HG02884 (cell line): ENCODE measurements around the gene CEACAM1.
"Not testable (repeated sequence)": the region's sequence is repeated elsewhere in the genome, so short reads cannot be mapped to it uniquely, and the experiment has no call there.

Source experiments
- ATAC-seq: cut with Tn5 transposase; IDR thresholded peaks from one replicate; pipeline ENCODE4 v1.9.1; 2021; ENCODE audit warnings: mild to moderate bottlenecking, moderate library complexity; ENCODE audit not compliant: unreplicated experiment

Gene CEACAM1

GRCh38 chr19:42528354-42529247 lies at the start of gene CEACAM1:
TSS of gene CEACAM1 (minus strand) at chr19:42528481. CDS start at chr19:42528374, 107 bp downstream.
- no peak for ATAC-seq

DNA sequence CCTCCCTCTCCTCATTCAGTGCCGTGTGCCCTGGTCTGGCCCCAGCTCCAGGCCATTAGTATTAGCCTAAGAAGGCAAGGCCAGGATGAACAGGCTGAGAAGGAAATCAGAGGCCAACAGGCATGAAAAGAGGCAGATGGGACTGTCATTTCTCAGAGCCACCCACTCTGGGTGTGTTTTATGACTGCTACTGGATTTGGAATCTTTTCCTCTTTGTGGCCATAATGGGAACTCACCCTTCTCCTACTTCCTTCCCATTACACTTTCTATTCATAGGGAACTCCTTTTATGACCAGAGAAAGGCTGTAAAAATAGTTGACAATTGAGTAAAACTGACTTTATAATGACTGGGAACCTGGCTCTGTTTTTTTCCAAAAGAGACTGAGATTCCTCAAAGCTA lies 48.7 kb upstream of the CEACAM1 start:
- no peak for ATAC-seq

DNA sequence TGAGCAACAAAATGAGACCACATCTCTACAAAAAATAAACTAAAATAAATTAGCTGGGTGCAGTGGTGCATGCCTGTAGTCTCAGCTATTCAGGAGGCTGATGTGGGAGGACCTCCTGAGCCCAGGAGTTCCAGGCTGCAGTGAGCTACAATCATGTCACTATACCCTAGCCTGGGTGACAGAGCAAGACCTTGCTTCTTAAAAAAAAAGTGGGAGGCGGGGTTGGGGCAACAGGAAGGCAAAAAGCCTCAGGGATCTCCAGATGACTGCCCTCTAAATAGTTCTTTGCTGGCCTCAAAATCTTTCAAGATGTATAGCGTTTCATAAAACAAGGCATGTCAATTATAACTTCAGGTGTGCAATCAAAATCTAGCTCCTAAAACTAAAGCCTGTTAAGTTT lies 48.0 kb upstream of the CEACAM1 start:
- no peak for ATAC-seq

GRCh38 chr19:42573642-42574041 lies 45.4 kb upstream of the CEACAM1 start:
- ATAC-seq: no peak

- ATAC-seq: no peak
Observed at GRCh38 chr19:42571116-42571515, 42.8 kb upstream of the CEACAM1 start.

DNA sequence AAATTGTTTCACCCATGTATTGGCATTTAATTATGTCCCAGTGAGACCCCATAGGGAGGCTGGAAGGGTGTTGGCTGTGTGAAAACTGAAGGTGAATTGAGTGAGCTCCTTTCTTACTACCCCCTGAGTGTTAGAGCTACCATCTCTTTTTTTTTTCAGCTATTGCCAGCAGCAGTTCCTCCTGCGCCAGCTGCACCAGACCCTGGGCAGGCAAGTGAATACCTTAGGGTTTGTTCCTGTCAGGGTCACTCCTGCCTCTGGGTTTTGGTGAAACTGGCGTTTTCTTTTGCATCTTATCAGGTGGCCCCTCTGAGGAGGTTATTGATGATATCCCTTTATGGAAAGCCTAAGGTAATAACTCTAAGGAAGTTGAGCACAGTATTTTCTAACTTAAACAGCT lies 40.9 kb upstream of the CEACAM1 start:
- ATAC-seq: no peak

- ATAC-seq: no peak
Observed at GRCh38 chr19:42568006-42568405, 39.7 kb upstream of the CEACAM1 start.

DNA sequence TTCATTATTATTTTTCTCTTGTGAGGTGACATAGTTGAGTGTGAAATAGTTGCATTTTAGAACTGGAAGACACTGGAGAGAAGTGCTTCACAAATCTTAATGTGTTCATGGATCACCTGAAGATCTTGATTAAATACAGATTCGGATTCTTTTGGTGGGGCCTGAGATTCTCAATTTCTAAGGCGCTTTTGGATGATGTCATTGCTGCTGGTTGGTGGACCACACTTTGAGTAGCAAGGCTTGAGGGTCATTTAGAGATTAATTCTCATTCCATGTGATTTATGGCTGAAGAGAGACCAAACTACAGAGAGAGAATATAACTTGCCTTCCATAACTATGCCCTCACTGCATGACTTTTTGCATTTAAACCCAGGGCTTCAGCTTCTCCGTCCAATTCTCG lies 39.3 kb upstream of the CEACAM1 start:
- ATAC-seq: no peak

- ATAC-seq: no peak
Observed at GRCh38 chr19:42563352-42564210, 35.3 kb upstream of the CEACAM1 start.

DNA sequence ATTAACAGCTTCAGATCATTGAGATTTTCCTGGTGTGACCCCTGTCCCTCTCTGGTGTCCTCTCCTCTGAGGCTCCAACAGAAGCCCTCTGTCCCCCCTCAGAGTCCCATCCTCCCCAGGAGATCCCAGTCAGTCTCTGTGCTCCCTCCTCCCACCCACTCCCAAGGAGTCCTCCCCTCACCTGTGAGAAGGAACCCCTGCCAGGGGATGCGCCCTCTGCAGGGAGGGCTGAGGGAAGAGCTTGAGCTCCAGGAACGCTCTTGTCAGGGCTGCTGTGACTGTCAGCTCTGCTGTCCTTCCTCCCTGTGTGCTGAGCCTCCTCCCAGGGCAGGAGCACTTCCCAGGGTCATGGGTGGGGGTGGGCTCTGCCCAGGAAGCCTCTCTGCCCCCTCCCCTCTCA lies 33.2 kb upstream of the CEACAM1 start:
- no peak for ATAC-seq

- ATAC-seq: no peak
Observed at GRCh38 chr19:42560731-42561130, 32.5 kb upstream of the CEACAM1 start.

GRCh38 chr19:42558450-42559150 lies 30.3 kb upstream of the CEACAM1 start:
- no peak for ATAC-seq

- ATAC-seq: not testable (repeated sequence)
Observed at GRCh38 chr19:42557386-42557871, 29.1 kb upstream of the CEACAM1 start.

- ATAC-seq: no peak
Observed at GRCh38 chr19:42555801-42556200, 27.5 kb upstream of the CEACAM1 start.

GRCh38 chr19:42555317-42555716 lies 27.0 kb upstream of the CEACAM1 start:
- no peak for ATAC-seq

DNA sequence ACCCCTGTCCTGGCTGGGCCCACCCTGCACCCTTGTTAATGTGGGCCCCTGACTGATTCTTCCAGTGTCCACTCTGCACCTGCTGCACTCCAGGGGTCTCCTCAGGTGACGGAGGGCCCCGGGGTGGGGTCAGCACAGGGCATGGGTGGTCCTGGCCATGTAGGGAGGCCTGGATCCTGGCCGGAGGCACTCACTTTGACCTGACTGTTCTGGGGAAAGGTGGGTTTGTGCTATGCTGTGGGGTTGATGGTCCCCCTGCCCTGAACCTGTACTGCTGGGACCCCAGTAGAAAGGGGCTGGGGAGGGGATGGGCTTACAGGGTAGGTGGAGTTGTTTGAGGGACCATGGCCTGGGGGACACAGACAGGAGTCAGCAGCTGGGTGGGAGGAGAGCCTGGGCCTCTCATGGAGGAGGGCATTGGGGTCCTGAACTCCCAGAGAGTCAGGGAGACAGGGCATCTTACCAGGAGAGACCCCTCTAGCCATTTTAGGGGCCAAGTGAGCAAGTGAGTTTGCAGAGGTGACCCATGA lies 25.8 kb upstream of the CEACAM1 start:
- ATAC-seq: no peak

DNA sequence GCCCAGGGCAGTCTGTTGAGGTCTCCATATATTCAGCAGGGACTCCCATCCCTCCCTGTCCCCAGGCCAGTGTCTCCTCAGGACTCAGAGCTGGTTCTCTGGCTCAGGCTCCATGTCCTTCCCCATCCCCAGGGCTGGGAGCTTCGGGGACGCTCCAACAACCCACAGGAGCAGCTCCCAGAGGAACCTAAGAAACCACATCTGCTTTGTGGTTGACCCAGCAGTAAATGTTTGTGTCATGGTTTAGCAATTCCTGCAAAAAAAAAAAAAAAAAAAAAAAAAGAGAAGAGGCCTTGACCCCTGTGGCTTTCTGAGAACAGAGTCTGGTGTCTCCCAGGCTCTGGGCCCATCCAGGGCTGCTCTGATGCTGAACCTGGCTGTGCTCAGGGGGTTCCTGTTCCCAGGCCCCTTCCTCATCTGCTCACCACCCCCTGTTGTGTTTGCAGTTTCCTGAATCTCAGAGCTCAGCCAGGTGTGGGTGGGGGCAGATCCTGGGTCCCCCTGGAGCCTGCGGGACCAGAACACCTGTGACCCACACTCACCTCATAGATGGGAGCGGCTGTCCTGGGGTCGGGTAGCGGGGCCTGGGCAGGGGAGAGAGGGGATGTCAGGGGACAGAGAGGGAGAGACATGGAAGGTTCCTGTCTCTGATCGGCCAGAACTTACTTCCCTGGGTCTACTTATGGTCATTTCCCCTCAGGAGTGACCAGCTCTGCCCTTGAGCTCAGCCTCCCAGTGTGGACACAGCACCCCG lies 25.2 kb upstream of the CEACAM1 start:
- ATAC-seq: no peak

DNA sequence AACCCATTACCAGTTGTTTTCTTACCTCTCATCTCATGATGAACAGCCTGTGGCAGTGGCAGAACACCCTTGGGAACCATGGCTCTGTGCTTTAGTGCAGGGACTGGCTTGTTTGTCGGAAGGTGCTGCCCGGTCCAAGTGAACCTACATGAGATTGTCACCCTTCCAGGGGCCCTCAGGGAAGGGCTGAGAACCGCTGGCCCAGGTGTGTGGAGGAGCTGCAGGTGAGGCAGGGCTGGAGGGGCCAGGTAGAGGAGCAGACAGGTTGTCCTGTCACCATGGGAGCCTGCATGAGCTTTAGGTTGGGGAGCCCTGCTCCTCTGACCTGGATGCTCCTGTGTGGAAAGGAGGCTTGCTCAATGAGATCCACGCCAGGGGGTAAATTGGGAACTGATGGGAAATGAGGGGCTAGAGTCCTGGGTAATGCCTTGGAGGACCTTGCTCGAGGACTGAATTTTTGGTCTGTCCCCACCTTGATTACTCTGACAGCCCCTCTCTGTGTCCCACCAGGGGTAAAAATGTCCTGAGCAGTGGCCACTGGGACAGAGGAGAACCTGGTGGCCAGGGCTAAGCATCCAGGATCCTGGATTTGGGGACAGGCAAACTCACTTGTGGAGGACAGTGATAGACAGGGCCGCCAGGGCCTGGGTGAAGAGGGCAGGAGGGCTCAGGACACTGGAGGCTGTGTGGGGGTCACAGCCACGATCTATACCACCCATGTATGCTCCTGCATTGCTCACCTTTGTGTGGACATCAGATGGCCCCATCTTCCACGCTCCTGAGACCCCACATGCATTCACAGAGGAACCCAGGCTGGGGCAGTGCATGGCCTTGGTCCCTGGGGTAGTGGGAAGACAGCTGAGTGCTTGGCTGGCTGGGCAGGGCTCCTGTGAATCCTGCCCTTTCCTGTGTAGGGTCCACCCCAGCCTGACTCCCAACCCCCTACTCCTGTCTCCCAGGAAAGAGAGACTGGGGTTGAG lies 24.1 kb upstream of the CEACAM1 start:
- no peak for ATAC-seq

- not testable (repeated sequence) for ATAC-seq
Observed at GRCh38 chr19:42550521-42550920, 22.2 kb upstream of the CEACAM1 start.
